Naive thymus-derived CD4-positive, alpha-beta T cell (primary cell): ENCODE measurements around the gene TET3. TPM values are rescaled to one million over a fixed set of nuclear protein-coding genes. Genes with fewer than 3 reads are reported as not detected.

ENCODE experiments used
- ATAC-seq: fragments of 150-1000 bp; cut with Tn5 transposase; 2 replicates; pipeline ENCODE4 v1.10.0; 2021; ENCODE audit warnings: mild to moderate bottlenecking, moderate library complexity
- CTCF ChIA-PET: fragments of 350-600 bp; sonication (Branson Sonifier 250); formaldehyde crosslinking; loops from one replicate; lab custom pipeline; 2021; ENCODE audit warnings: antibody characterized with exemption; lab: Charles Lee
- POLR2A ChIA-PET: fragments of 350-600 bp; sonication (Branson Sonifier 250); formaldehyde crosslinking; loops from one replicate; lab custom pipeline; 2021; ENCODE audit warnings: antibody characterized with exemption, inconsistent platforms; lab: Charles Lee
- DNase-seq, 9 donors: peaks; one replicate each; pipeline versions ENCODE4 v3.0.0 to v3.0.0-alpha.2; 2020 to 2022; ENCODE audit warnings: mixed read lengths in 1 of 9
- H3K27ac ChIP-seq: one replicate; pipeline ENCODE4 v1.7.0; 2013; ENCODE audit warnings: mild to moderate bottlenecking, low read depth, low read length, moderate library complexity
- H3K27me3 ChIP-seq, 2 donors: one replicate each; pipeline ENCODE4 v1.7.0; 2013; ENCODE audit warnings: low read length in 2 of 2, mild to moderate bottlenecking in 2 of 2, moderate library complexity in 2 of 2; ENCODE audit not compliant: control insufficient read depth in 2 of 2, insufficient read depth in 2 of 2
- H3K36me3 ChIP-seq, 3 experiments: 1 replicate in 2 of 3; 2 replicates in 1 of 3; pipeline ENCODE4 v1.7.0; 2013; ENCODE audit warnings: low read length in 3 of 3, mild to moderate bottlenecking in 3 of 3, moderate library complexity in 1 of 3; ENCODE audit not compliant: insufficient read depth in 3 of 3, control insufficient read depth in 2 of 3
- H3K4me1 ChIP-seq, 2 donors: one replicate each; pipeline ENCODE4 v1.7.0; 2013; ENCODE audit warnings: low read length in 2 of 2, mild to moderate bottlenecking in 2 of 2, moderate library complexity in 1 of 2; ENCODE audit not compliant: control insufficient read depth in 2 of 2, insufficient read depth in 2 of 2
- H3K4me3 ChIP-seq: 2 replicates; pipeline ENCODE4 v1.7.0; 2013; ENCODE audit warnings: mild to moderate bottlenecking, low read length
- H3K9me3 ChIP-seq, 3 experiments: 1 replicate in 2 of 3; 2 replicates in 1 of 3; pipeline ENCODE4 v1.7.0; 2013; ENCODE audit warnings: low read length in 3 of 3; ENCODE audit not compliant: control insufficient read depth in 2 of 3
- H3K27ac Mint-ChIP-seq, 9 donors: one replicate each; pipeline ENCODE4 v1.8.0; 2020 to 2022; ENCODE audit warnings: mixed read lengths in 9 of 9, mild to moderate bottlenecking in 8 of 9, moderate library complexity in 5 of 9, inconsistent platforms in 2 of 9
- H3K27me3 Mint-ChIP-seq, 5 donors: one replicate each; pipeline ENCODE4 v1.8.0; 2021 to 2022; ENCODE audit warnings: mixed read lengths in 5 of 5, mild to moderate bottlenecking in 1 of 5
- H3K36me3 Mint-ChIP-seq, 5 donors: one replicate each; pipeline ENCODE4 v1.8.0; 2020 to 2022; ENCODE audit warnings: mixed read lengths in 5 of 5, mild to moderate bottlenecking in 3 of 5, inconsistent platforms in 1 of 5
- H3K4me1 Mint-ChIP-seq, 7 donors: one replicate each; pipeline ENCODE4 v1.8.0; 2020 to 2022; ENCODE audit warnings: mixed read lengths in 7 of 7, mild to moderate bottlenecking in 3 of 7, inconsistent platforms in 1 of 7
- H3K4me3 Mint-ChIP-seq, 10 donors: one replicate each; pipeline ENCODE4 v1.8.0; 2020 to 2022; ENCODE audit warnings: mild to moderate bottlenecking in 10 of 10, mixed read lengths in 10 of 10, moderate library complexity in 6 of 10, inconsistent platforms in 2 of 10
- H3K9me3 Mint-ChIP-seq, 11 donors: one replicate each; pipeline ENCODE4 v1.8.0; 2020 to 2022; ENCODE audit warnings: mixed read lengths in 11 of 11, mild to moderate bottlenecking in 4 of 11, inconsistent platforms in 1 of 11, moderate library complexity in 1 of 11
- intact Hi-C, 2 donors: fragments of 100-400 bp; cut with micrococcal nuclease; formaldehyde crosslinking; loops; one replicate each; pipeline ENCODE4 v1.15.1; 2023
- polyA plus RNA-seq, 2 donors: library from polyadenylated mRNA; unstranded; fragments of 300-500 nt; fragmentation: Illumina TruSeq; gene quantifications; one replicate each; pipeline ENCODE4 v1.2.3, GENCODE V29; 2021
- total RNA-seq, 6 experiments: library from RNA in 5 of 6; stranded (reverse) in 5 of 6; gene quantifications; 1 replicate in 5 of 6; 2 replicates in 1 of 6; pipeline ENCODE4 v1.2.3 and lab custom pipeline; 2021 to 2026

TET3 gene
- total and polyA plus RNA-seq, 7 experiments from 2014 or later, result 0.77 to 38.6 (median 24.9) TPM

GRCh38 chr2:73961823-73962615, 22.7 kb upstream of the TET3 start:
- peaks cover 0 to 8% (median 5%) of the 10 kb centered on the region in 11 donors for H3K9me3 Mint-ChIP-seq
- peaks cover 22 to 42% (median 37%) of the 10 kb centered on the region in 5 donors for H3K36me3 Mint-ChIP-seq
- H3K9me3 ChIP-seq, result peaks cover 0 to 5% (median 0%) of the 10 kb centered on the region in 3 experiments
- POLR2A ChIA-PET, result no interaction called here
- no peaks in the 10 kb centered on the region for H3K27me3 Mint-ChIP-seq
- intact Hi-C loops, result loop anchor here in 1 of 2 donors (1.0 kb wide), 1 partner anchor 40 kb away; no protein-coding TSS in a partner anchor
- H3K27ac ChIP-seq, result no peak overlapping the region
- H3K36me3 ChIP-seq, result peaks cover 0 to 32% (median 5%) of the 10 kb centered on the region in 3 experiments
- DNase-seq, result no peak
- CTCF ChIA-PET, result no interaction called here
- no peak overlapping the region for H3K4me3 Mint-ChIP-seq
- no peaks in the 10 kb centered on the region for H3K27me3 ChIP-seq
- H3K4me1 ChIP-seq, result peaks cover 3 to 4% of the 10 kb centered on the region in 2 donors
- ATAC-seq, result no peak
- H3K4me3 ChIP-seq, result no peak overlapping the region
- H3K27ac Mint-ChIP-seq, result peak overlapping the region in 2 of 9 donors; percentile 11 to 28
- H3K4me1 Mint-ChIP-seq, result peaks cover 13 to 48% (median 32%) of the 10 kb centered on the region in 7 donors

- Histone ChIP-seq H3K36me3 (peaks cover 0 to 25% (median 5%) of the 10 kb centered on the region in 3 experiments), H3K27me3 (no peaks in the 10 kb centered on the region), H3K4me3 (no peak overlapping the region), H3K27ac (no peak overlapping the region), H3K4me1 (peaks cover 3 to 4% of the 10 kb centered on the region in 2 donors), H3K9me3 (peaks cover 0 to 5% (median 0%) of the 10 kb centered on the region in 3 experiments)
- H3K9me3 Mint-ChIP-seq, result peaks cover 0 to 8% (median 5%) of the 10 kb centered on the region in 11 donors
- ChIA-PET POLR2A (interaction anchor here (0.7 to 1.9 kb wide), 3 partner anchors 10 to 23 kb away, joined by 5 to 7 read pairs (median 6); no protein-coding TSS in a partner anchor), CTCF (no interaction called here)
- no peaks in the 10 kb centered on the region for H3K27me3 Mint-ChIP-seq
- peaks cover 22 to 39% (median 32%) of the 10 kb centered on the region in 5 donors for H3K36me3 Mint-ChIP-seq
- H3K4me3 Mint-ChIP-seq, result no peak overlapping the region
- ATAC-seq (no peak), DNase-seq (no peak)
- intact Hi-C loops, result loop anchor here in 1 of 2 donors (1.0 kb wide), 1 partner anchor 40 kb away; no protein-coding TSS in a partner anchor
- peaks cover 11 to 50% (median 33%) of the 10 kb centered on the region in 7 donors for H3K4me1 Mint-ChIP-seq
- H3K27ac Mint-ChIP-seq, result peak overlapping the region in 4 of 9 donors; percentile 22 to 30 (median 24)
Measured at GRCh38 chr2:73962798-73963197, 21.9 kb upstream of the TET3 start.

GRCh38 chr2:73963385-73964120, 21.2 kb upstream of the TET3 start:
- peak overlapping the region; percentile 11 to 84 (median 56) for H3K27ac Mint-ChIP-seq
- H3K27me3 Mint-ChIP-seq, result no peaks in the 10 kb centered on the region
- CTCF ChIA-PET, result no interaction called here
- DNase-seq (no peak), ATAC-seq (peak; percentile 51)
- H3K36me3 ChIP-seq, result peaks cover 0 to 17% (median 5%) of the 10 kb centered on the region in 3 experiments
- intact Hi-C loops, result no loop called here
- H3K36me3 Mint-ChIP-seq, result peaks cover 14 to 32% (median 25%) of the 10 kb centered on the region in 5 donors
- peaks cover 0 to 5% (median 0%) of the 10 kb centered on the region in 3 experiments for H3K9me3 ChIP-seq
- POLR2A ChIA-PET, result interaction anchor here (0.5 to 1.9 kb wide), 6 partner anchors 10 to 39 kb away, joined by 3 to 7 read pairs (median 4); no protein-coding TSS in a partner anchor
- H3K9me3 Mint-ChIP-seq, result peaks cover 0 to 8% (median 5%) of the 10 kb centered on the region in 11 donors
- peaks cover 14 to 52% (median 40%) of the 10 kb centered on the region in 7 donors for H3K4me1 Mint-ChIP-seq
- H3K4me3 ChIP-seq, result no peak overlapping the region
- no peaks in the 10 kb centered on the region for H3K27me3 ChIP-seq
- H3K4me1 ChIP-seq, result peaks cover 3 to 4% of the 10 kb centered on the region in 2 donors
- peak overlapping the region in 4 of 10 donors; percentile 8 to 48 (median 28) for H3K4me3 Mint-ChIP-seq
- H3K27ac ChIP-seq, result no peak overlapping the region

GRCh38 chr2:73964223-73964622, 20.5 kb upstream of the TET3 start:
- POLR2A ChIA-PET, result interaction anchor here (1.0 to 1.9 kb wide), 2 partner anchors 18 to 22 kb away, joined by 3 to 7 read pairs; no protein-coding TSS in a partner anchor
- Mint-ChIP-seq H3K4me3 (peak overlapping the region in 4 of 10 donors; percentile 8 to 48 (median 36)), H3K36me3 (peaks cover 8 to 25% (median 18%) of the 10 kb centered on the region in 5 donors)

GRCh38 chr2:73965053-73965452, 19.7 kb upstream of the TET3 start:
- POLR2A ChIA-PET, result interaction anchor here (1.7 kb wide), 1 partner anchor 16 kb away, joined by 7 read pairs; no protein-coding TSS in a partner anchor
- intact Hi-C loops, result no loop called here

More at GRCh38 chr2:73964223-73964622, 20.5 kb upstream of the TET3 start:
- H3K36me3 ChIP-seq, result peaks cover 0 to 10% (median 1%) of the 10 kb centered on the region in 3 experiments
- peaks cover 3 to 10% of the 10 kb centered on the region in 2 donors for H3K4me1 ChIP-seq
- H3K27me3 ChIP-seq, result no peaks in the 10 kb centered on the region
- Mint-ChIP-seq H3K4me1 (peaks cover 21 to 59% (median 46%) of the 10 kb centered on the region in 7 donors), H3K9me3 (peaks cover 0 to 8% (median 5%) of the 10 kb centered on the region in 11 donors), H3K27me3 (no peaks in the 10 kb centered on the region), H3K27ac (peak overlapping the region in 7 of 9 donors; percentile 14 to 84 (median 62))
- CTCF ChIA-PET, result interaction anchor here (0.9 kb wide), 1 partner anchor 57 kb away, joined by 3 read pairs; no protein-coding TSS in a partner anchor
- H3K27ac ChIP-seq, result no peak overlapping the region
- no peak for DNase-seq
- intact Hi-C loops, result no loop called here
- no peak overlapping the region for H3K4me3 ChIP-seq
- peaks cover 0 to 5% (median 0%) of the 10 kb centered on the region in 3 experiments for H3K9me3 ChIP-seq
- no peak for ATAC-seq

More at GRCh38 chr2:73965053-73965452, 19.7 kb upstream of the TET3 start:
- ATAC-seq (no peak), DNase-seq (no peak)
- no peak overlapping the region for H3K27ac ChIP-seq
- peaks cover 7 to 18% (median 11%) of the 10 kb centered on the region in 5 donors for H3K36me3 Mint-ChIP-seq
- peaks cover 0 to 5% (median 0%) of the 10 kb centered on the region in 3 experiments for H3K9me3 ChIP-seq
- no peak overlapping the region for H3K27ac Mint-ChIP-seq
- no peak overlapping the region for H3K4me3 Mint-ChIP-seq
- H3K36me3 ChIP-seq, result peaks cover 0 to 2% (median 0%) of the 10 kb centered on the region in 3 experiments
- peaks cover 6 to 16% of the 10 kb centered on the region in 2 donors for H3K4me1 ChIP-seq
- H3K4me1 Mint-ChIP-seq, result peaks cover 26 to 67% (median 55%) of the 10 kb centered on the region in 7 donors
- no peaks in the 10 kb centered on the region for H3K27me3 ChIP-seq
- peaks cover 0 to 8% (median 5%) of the 10 kb centered on the region in 11 donors for H3K9me3 Mint-ChIP-seq
- CTCF ChIA-PET, result interaction anchor here (0.7 to 1.0 kb wide), 3 partner anchors 16 to 78 kb away, joined by 3 read pairs; no protein-coding TSS in a partner anchor
- no peak overlapping the region for H3K4me3 ChIP-seq
- H3K27me3 Mint-ChIP-seq, result no peaks in the 10 kb centered on the region
